Subcutaneous preadipocyte (primary cell): ENCODE results near the gene ADAMTS7. TPM values are rescaled to one million over a fixed set of nuclear protein-coding genes. Genes with fewer than 3 reads are reported as not detected.

ENCODE experiments used
- small RNA-seq: library from RNA; depleted of rRNA; stranded (forward); fragments of <200 nt; gene quantifications from one replicate; pipeline ENCODE3, GENCODE V24; 2012
- total RNA-seq: library from RNA; depleted of rRNA; stranded (reverse); fragments of >200 nt; gene quantifications from 2 replicates; pipeline ENCODE4 v1.2.3, GENCODE V29; 2012

Gene ADAMTS7, protein sequence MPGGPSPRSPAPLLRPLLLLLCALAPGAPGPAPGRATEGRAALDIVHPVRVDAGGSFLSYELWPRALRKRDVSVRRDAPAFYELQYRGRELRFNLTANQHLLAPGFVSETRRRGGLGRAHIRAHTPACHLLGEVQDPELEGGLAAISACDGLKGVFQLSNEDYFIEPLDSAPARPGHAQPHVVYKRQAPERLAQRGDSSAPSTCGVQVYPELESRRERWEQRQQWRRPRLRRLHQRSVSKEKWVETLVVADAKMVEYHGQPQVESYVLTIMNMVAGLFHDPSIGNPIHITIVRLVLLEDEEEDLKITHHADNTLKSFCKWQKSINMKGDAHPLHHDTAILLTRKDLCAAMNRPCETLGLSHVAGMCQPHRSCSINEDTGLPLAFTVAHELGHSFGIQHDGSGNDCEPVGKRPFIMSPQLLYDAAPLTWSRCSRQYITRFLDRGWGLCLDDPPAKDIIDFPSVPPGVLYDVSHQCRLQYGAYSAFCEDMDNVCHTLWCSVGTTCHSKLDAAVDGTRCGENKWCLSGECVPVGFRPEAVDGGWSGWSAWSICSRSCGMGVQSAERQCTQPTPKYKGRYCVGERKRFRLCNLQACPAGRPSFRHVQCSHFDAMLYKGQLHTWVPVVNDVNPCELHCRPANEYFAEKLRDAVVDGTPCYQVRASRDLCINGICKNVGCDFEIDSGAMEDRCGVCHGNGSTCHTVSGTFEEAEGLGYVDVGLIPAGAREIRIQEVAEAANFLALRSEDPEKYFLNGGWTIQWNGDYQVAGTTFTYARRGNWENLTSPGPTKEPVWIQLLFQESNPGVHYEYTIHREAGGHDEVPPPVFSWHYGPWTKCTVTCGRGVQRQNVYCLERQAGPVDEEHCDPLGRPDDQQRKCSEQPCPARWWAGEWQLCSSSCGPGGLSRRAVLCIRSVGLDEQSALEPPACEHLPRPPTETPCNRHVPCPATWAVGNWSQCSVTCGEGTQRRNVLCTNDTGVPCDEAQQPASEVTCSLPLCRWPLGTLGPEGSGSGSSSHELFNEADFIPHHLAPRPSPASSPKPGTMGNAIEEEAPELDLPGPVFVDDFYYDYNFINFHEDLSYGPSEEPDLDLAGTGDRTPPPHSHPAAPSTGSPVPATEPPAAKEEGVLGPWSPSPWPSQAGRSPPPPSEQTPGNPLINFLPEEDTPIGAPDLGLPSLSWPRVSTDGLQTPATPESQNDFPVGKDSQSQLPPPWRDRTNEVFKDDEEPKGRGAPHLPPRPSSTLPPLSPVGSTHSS (N-terminal part only)
- total RNA-seq = 12.1 and 19.0 TPM in 2 replicates

DNA sequence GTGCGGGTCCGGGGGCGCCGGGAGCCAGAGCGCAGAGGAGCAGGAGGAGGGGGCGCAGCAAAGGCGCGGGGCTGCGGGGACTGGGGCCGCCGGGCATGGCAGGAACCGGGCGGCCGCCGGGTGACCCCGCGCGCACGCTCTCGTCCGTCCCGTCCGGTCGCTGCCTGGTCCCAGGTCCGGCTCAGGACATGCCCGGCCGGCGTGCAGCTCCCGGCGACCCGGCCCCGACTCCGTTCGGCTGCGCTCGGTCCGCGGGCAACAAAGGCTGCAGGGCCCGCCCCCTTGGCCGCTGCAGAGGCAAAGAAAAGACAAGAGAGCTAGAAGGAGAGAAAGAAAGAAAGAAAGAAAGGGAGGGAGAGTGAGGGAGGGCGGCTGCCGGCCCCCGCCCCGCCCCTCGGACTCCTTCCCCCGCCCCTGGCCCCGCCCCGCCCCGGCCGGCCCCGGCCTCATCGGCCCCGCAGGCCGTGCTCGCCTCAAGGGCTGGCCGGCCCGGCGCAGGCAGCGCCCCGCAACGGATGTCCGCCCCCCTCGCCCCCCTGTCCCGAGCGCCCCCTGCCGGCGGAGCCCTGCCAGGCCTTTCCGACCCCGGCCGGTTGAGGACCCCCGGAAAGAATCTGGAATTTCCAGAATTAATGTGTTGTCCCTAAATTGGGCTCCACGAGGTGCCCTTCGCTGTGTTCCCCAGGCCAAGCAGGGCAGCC, at the start of gene ADAMTS7:
Gene ADAMTS7 (minus strand): TSS at position 341 of the 701 bp plus-strand sequence. CDS start 244 bp downstream, at position 97.

Small RNAs within 50 kb of the gene (small RNA-seq; reads per million reads assigned to genes)
- not detected for gene AC022748.3

Other genes starting within 250 kb of the ADAMTS7 start
- 0.37 and 4.3 TPM in 2 replicates for gene CHRNA5, start 245.9 kb downstream of the ADAMTS7 start, total RNA-seq
- not detected in 2 replicates for gene CHRNA3, start 190.5 kb downstream of the ADAMTS7 start, total RNA-seq
- not detected in 2 replicates for gene CHRNB4, start 170.3 kb downstream of the ADAMTS7 start, total RNA-seq
- gene MORF4L1, start 61.4 kb upstream of the ADAMTS7 start, total RNA-seq = 192 and 241 TPM in 2 replicates
- 2.5 and 5.5 TPM in 2 replicates for gene CTSH, start 133.6 kb upstream of the ADAMTS7 start, total RNA-seq